Stimulated activated memory B cell treated with anti-CD40 and anti-IgM and Interleukin-4, amounts not matched to agents 10 μg/mL and 1 μg/mL and 100 μg/mL, for 72 hours (primary cell): Measurements from ENCODE around the gene EFNB1.

Experiments
- ATAC-seq: fragments of 150-1000 bp; cut with Tn5 transposase; 2 replicates; pipeline ENCODE4 v1.10.0; 2021
- H3K27ac Mint-ChIP-seq: one replicate; pipeline ENCODE4 v1.8.0; 2022; ENCODE audit warnings: mild to moderate bottlenecking, mixed read lengths
- H3K27me3 Mint-ChIP-seq: one replicate; pipeline ENCODE4 v1.8.0; 2022; ENCODE audit warnings: mixed read lengths
- H3K36me3 Mint-ChIP-seq: one replicate; pipeline ENCODE4 v1.8.0; 2022; ENCODE audit warnings: mixed read lengths
- H3K4me1 Mint-ChIP-seq: one replicate; pipeline ENCODE4 v1.8.0; 2022; ENCODE audit warnings: mixed read lengths
- H3K4me3 Mint-ChIP-seq: one replicate; pipeline ENCODE4 v1.8.0; 2022; ENCODE audit warnings: mild to moderate bottlenecking, moderate library complexity, mixed read lengths
- H3K9me3 Mint-ChIP-seq: one replicate; pipeline ENCODE4 v1.8.0; 2022; ENCODE audit warnings: mixed read lengths

EFNB1 gene

DNA sequence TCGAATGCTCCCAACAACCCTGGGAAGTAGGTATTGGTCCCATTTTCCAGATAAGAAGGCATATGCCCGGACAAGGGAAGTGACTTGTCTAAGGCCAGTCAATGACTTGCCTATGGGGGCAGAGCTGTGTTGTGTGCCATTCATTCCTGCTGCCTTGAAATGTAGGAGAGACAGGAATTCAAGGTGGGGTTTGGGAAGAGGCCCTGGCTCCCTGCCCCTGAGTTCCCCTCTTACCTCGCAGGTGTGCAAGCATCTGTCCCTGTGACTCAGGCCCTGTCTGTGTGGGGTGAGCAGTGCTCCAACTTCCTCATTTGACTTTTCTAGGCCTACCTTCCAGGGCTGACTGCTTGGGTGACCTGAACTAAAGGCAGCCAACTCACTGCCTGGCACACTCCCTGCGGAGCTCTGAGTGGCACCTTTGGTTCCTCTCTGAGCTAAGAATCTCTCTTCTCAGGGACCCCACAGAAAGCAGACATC is 5.1 kb downstream of the EFNB1 start:
- no peaks in the 10 kb centered on the region for H3K9me3 Mint-ChIP-seq
- H3K36me3 Mint-ChIP-seq = peaks cover 5% of the 10 kb centered on the region
- peaks cover 43% of the 10 kb centered on the region for H3K4me1 Mint-ChIP-seq
- H3K27ac Mint-ChIP-seq = peak overlapping the region; percentile 37
- no peaks in the 10 kb centered on the region for H3K27me3 Mint-ChIP-seq
- no peak overlapping the region for H3K4me3 Mint-ChIP-seq
- peak; percentile 64 for ATAC-seq

GRCh38 chrX:68834371-68835103 is 5.7 kb downstream of the EFNB1 start:
- Mint-ChIP-seq H3K27ac (peak overlapping the region; percentile 37), H3K4me3 (no peak overlapping the region), H3K4me1 (peaks cover 43% of the 10 kb centered on the region), H3K9me3 (no peaks in the 10 kb centered on the region), H3K27me3 (no peaks in the 10 kb centered on the region), H3K36me3 (peaks cover 5% of the 10 kb centered on the region)
- ATAC-seq = no peak

- H3K27me3 Mint-ChIP-seq = no peaks in the 10 kb centered on the region
- no peak overlapping the region for H3K27ac Mint-ChIP-seq
- H3K4me1 Mint-ChIP-seq = peaks cover 39% of the 10 kb centered on the region
- no peak for ATAC-seq
- H3K36me3 Mint-ChIP-seq = peaks cover 5% of the 10 kb centered on the region
- H3K4me3 Mint-ChIP-seq = no peak overlapping the region
- no peaks in the 10 kb centered on the region for H3K9me3 Mint-ChIP-seq
These were observed 6.3 kb downstream of the EFNB1 start for GRCh38 chrX:68835104-68835442.

DNA sequence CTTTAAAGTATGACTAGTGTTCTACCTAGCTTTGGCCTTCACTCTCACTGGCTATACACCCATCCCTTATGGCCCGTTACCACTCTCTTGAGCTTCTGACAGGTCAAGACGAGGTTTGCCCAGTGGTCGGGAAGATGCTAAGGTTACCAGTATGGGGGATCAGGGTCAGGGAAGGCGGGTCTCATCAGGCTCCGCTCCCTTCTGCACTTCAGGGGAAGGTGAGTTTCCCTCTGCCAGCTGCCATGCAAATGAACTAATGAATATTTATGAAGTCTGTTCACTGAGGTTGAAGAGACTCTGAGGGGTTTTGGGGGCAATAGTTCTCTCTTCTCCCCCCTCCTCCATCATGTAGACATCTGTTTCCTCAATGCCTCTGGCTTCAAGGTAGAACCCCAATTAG is 6.6 kb downstream of the EFNB1 start:
- Mint-ChIP-seq H3K27ac (no peak overlapping the region), H3K36me3 (peaks cover 5% of the 10 kb centered on the region), H3K4me3 (no peak overlapping the region), H3K27me3 (no peaks in the 10 kb centered on the region), H3K4me1 (peaks cover 35% of the 10 kb centered on the region), H3K9me3 (no peaks in the 10 kb centered on the region)
- ATAC-seq = no peak

- ATAC-seq = no peak
- Mint-ChIP-seq H3K27me3 (no peaks in the 10 kb centered on the region), H3K27ac (peak overlapping the region; percentile 16), H3K9me3 (no peaks in the 10 kb centered on the region), H3K4me3 (no peak overlapping the region), H3K4me1 (peaks cover 24% of the 10 kb centered on the region), H3K36me3 (peaks cover 5% of the 10 kb centered on the region)
These were observed 8.3 kb downstream of the EFNB1 start for GRCh38 chrX:68837119-68837518.

DNA sequence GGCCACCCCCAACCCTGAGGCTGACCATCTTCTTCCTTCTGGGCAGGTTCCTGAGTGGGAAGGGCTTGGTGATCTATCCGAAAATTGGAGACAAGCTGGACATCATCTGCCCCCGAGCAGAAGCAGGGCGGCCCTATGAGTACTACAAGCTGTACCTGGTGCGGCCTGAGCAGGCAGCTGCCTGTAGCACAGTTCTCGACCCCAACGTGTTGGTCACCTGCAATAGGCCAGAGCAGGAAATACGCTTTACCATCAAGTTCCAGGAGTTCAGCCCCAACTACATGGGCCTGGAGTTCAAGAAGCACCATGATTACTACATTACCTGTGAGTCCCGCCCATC is 9.7 kb downstream of the EFNB1 start:
- Mint-ChIP-seq H3K4me1 (peaks cover 15% of the 10 kb centered on the region), H3K36me3 (peaks cover 11% of the 10 kb centered on the region), H3K4me3 (no peak overlapping the region), H3K27ac (no peak overlapping the region), H3K27me3 (no peaks in the 10 kb centered on the region), H3K9me3 (no peaks in the 10 kb centered on the region)
- no peak for ATAC-seq

- no peaks in the 10 kb centered on the region for H3K9me3 Mint-ChIP-seq
- peaks cover 11% of the 10 kb centered on the region for H3K36me3 Mint-ChIP-seq
- H3K4me3 Mint-ChIP-seq = no peak overlapping the region
- no peak overlapping the region for H3K27ac Mint-ChIP-seq
- no peaks in the 10 kb centered on the region for H3K27me3 Mint-ChIP-seq
- peaks cover 6% of the 10 kb centered on the region for H3K4me1 Mint-ChIP-seq
- ATAC-seq = no peak
These were observed 10.9 kb downstream of the EFNB1 start for GRCh38 chrX:68839771-68840170.

DNA sequence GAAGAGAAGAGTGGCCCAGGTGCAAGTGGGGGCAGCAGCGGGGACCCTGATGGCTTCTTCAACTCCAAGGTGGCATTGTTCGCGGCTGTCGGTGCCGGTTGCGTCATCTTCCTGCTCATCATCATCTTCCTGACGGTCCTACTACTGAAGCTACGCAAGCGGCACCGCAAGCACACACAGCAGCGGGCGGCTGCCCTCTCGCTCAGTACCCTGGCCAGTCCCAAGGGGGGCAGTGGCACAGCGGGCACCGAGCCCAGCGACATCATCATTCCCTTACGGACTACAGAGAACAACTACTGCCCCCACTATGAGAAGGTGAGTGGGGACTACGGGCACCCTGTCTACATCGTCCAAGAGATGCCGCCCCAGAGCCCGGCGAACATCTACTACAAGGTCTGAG is 11.4 kb downstream of the EFNB1 start:
- Mint-ChIP-seq H3K4me1 (peaks cover 6% of the 10 kb centered on the region), H3K9me3 (no peaks in the 10 kb centered on the region), H3K4me3 (no peak overlapping the region), H3K27ac (no peak overlapping the region), H3K36me3 (peaks cover 11% of the 10 kb centered on the region), H3K27me3 (no peaks in the 10 kb centered on the region)
- no peak for ATAC-seq

- H3K27ac Mint-ChIP-seq = no peak overlapping the region
- H3K27me3 Mint-ChIP-seq = no peaks in the 10 kb centered on the region
- no peak overlapping the region for H3K4me3 Mint-ChIP-seq
- H3K4me1 Mint-ChIP-seq = peaks cover 6% of the 10 kb centered on the region
- peaks cover 11% of the 10 kb centered on the region for H3K36me3 Mint-ChIP-seq
- ATAC-seq = no peak
- no peaks in the 10 kb centered on the region for H3K9me3 Mint-ChIP-seq
These were observed 12.6 kb downstream of the EFNB1 start for GRCh38 chrX:68841251-68842049.

DNA sequence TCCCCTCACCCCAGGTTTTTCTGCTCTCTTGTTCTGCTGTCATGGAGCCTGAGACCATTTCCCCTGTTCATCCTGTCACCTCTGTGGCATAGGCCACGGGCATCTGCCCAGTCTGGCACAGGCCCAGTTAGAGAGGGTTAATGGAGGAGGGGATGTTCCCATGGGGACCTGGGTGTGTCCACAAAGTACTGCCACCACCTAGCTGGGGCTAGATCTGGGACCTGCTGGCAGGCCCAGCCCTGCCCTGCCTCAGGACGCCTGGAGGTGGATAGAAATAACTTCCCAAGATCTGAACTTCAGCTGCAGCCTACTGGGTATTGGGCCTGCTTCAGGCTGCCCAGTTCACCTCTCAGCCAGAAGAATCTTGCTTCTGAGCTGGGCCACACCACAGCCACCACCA is 13.5 kb downstream of the EFNB1 start:
- no peak overlapping the region for H3K4me3 Mint-ChIP-seq
- no peaks in the 10 kb centered on the region for H3K9me3 Mint-ChIP-seq
- ATAC-seq = no peak
- no peaks in the 10 kb centered on the region for H3K4me1 Mint-ChIP-seq
- no peak overlapping the region for H3K27ac Mint-ChIP-seq
- H3K27me3 Mint-ChIP-seq = no peaks in the 10 kb centered on the region
- peaks cover 6% of the 10 kb centered on the region for H3K36me3 Mint-ChIP-seq

- Mint-ChIP-seq H3K9me3 (no peaks in the 10 kb centered on the region), H3K4me3 (no peak overlapping the region), H3K27me3 (no peaks in the 10 kb centered on the region), H3K4me1 (no peaks in the 10 kb centered on the region), H3K36me3 (peaks cover 6% of the 10 kb centered on the region), H3K27ac (no peak overlapping the region)
- ATAC-seq = no peak
These were observed 14.2 kb downstream of the EFNB1 start for GRCh38 chrX:68842781-68843581.

GRCh38 chrX:68843992-68844391 is 15.2 kb downstream of the EFNB1 start:
- no peak overlapping the region for H3K27ac Mint-ChIP-seq
- no peak for ATAC-seq
- H3K4me3 Mint-ChIP-seq = no peak overlapping the region
- no peaks in the 10 kb centered on the region for H3K4me1 Mint-ChIP-seq
- H3K9me3 Mint-ChIP-seq = no peaks in the 10 kb centered on the region
- peaks cover 6% of the 10 kb centered on the region for H3K36me3 Mint-ChIP-seq
- H3K27me3 Mint-ChIP-seq = no peaks in the 10 kb centered on the region

GRCh38 chrX:68844581-68844980 is 15.8 kb downstream of the EFNB1 start:
- no peaks in the 10 kb centered on the region for H3K9me3 Mint-ChIP-seq
- H3K36me3 Mint-ChIP-seq = peaks cover 6% of the 10 kb centered on the region
- H3K4me3 Mint-ChIP-seq = no peak overlapping the region
- H3K27me3 Mint-ChIP-seq = no peaks in the 10 kb centered on the region
- H3K4me1 Mint-ChIP-seq = no peaks in the 10 kb centered on the region
- H3K27ac Mint-ChIP-seq = no peak overlapping the region
- ATAC-seq = no peak

DNA sequence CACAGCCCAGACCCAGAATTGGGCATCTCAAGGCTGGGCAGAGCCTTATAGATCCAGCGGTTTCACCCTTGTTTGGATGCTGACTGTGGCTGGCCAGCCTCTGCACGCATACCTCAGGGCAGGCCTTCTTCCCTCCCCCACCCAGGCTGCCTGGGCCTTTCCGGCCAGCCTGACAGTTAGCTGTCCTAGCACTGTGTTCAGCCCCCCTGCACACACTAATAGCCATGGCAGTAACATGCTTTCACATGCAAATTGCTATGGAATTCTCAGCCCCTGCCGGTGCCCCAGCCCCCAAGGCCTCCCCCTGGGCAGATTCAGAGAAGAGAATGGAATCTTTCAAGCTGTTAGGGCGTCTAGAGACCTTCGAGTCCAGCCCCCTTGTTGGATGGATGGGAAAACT is 17.7 kb downstream of the EFNB1 start:
- Mint-ChIP-seq H3K27me3 (no peaks in the 10 kb centered on the region), H3K4me3 (no peak overlapping the region), H3K27ac (no peak overlapping the region), H3K9me3 (no peaks in the 10 kb centered on the region), H3K4me1 (no peaks in the 10 kb centered on the region), H3K36me3 (peaks cover 6% of the 10 kb centered on the region)
- ATAC-seq = no peak

DNA sequence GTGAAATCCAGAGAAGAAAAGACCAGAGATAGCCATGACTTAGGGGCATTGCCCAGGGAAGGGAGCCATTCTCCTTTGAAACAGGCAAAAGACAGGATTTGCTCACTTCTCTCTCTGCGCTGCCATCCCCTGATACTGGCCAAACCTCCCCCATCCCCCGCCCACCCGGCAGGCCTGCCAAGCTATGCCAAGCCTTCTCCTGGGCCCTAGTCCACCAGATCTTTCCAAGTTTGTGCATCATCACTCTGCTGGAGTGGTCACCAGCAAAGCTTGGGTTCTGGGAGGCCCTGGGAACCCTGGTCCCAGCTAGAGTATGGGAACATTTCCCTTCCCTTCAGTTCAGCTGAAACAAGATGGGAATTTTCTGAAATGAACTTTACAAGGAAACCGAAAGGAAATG is 18.4 kb downstream of the EFNB1 start:
- Mint-ChIP-seq H3K27ac (no peak overlapping the region), H3K4me3 (no peak overlapping the region), H3K4me1 (no peaks in the 10 kb centered on the region), H3K9me3 (no peaks in the 10 kb centered on the region), H3K36me3 (peaks cover 6% of the 10 kb centered on the region), H3K27me3 (no peaks in the 10 kb centered on the region)
- ATAC-seq = no peak
